GM18511 (cell line): ENCODE results near the gene PRKCE.

Source experiments
- ATAC-seq: cut with Tn5 transposase; IDR thresholded peaks from one replicate; pipeline ENCODE4 v1.9.1; 2021; ENCODE audit warnings: mild to moderate bottlenecking, moderate library complexity; ENCODE audit not compliant: unreplicated experiment

The PRKCE gene

DNA sequence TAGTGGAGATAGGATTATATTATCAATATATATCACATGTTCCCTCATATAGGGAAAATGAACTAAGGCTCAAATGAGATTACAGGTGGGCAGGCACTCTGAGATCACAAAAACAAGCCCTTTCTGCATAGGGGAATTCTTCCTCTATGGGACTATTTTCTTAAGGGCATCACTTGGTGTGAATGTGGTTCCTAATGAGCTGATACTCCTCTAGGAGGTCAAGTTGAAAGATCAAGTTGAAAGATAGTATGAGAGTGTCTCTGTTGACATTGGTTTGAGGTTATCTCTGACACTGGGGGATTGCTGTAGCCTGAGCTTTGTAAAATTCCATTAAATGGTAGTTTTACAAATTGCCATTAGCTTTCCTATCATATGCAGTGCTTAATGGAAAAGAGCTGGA, 270.4 kb downstream of the PRKCE start:
- no peak for ATAC-seq

DNA sequence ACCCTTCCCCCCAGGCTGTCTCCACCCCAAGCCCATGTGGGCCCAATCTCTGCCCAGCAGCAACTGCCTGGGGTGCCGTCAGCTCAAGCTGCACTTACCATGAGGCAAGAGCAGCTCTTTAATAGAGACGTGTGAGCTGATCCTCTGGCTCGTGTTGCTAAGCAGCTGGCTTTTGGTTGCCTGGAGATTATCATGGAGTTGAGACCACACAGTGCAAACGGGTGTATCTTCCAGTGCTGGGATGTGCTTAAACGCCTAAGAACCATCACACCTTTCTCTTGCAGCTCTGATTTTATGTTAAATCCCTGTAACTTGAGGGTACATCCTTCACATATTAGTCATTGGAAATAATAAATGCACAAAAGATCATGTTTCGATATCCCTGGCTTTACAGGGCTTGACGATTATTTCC, 271.1 kb downstream of the PRKCE start:
- no peak for ATAC-seq

DNA sequence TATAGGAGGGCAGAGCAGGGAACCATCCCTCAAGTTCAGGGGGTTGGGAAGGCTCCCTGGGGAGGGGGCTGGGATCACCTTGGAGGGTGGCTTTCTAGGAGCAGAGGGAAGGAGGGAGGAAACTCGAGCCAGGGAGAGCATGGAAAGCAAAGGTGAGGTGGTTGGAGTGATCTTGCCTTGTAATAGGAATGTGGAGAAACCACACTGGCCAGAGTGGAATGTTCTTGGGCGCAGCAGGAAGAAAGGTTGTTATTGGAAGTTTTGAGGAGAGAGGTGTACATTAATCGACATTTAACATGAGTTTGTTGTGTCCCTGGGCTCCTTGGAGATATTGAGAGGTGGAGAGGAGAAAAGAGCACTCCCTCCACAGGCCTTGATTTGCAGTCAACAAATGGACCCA, 272.2 kb downstream of the PRKCE start:
- ATAC-seq: no peak

DNA sequence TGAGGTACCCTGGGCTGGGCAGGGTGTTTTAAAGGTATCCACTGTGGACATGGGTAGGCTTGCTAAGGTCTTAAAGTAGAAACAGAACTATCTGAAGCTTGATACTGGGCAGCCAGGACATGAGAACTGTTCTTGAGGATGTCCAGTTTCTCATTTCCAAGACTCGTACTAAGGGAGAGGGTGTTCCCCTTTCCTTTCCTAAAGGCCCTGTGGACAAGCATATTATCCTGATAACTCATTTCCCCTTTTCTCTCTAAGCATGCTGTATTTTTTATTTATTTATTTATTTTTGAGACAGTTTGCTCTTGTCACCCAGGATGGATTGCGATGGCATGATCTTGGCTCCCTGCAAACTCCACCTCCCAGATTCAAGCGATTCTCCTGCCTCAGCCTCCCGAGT, 273.6 kb downstream of the PRKCE start:
- no peak for ATAC-seq

DNA sequence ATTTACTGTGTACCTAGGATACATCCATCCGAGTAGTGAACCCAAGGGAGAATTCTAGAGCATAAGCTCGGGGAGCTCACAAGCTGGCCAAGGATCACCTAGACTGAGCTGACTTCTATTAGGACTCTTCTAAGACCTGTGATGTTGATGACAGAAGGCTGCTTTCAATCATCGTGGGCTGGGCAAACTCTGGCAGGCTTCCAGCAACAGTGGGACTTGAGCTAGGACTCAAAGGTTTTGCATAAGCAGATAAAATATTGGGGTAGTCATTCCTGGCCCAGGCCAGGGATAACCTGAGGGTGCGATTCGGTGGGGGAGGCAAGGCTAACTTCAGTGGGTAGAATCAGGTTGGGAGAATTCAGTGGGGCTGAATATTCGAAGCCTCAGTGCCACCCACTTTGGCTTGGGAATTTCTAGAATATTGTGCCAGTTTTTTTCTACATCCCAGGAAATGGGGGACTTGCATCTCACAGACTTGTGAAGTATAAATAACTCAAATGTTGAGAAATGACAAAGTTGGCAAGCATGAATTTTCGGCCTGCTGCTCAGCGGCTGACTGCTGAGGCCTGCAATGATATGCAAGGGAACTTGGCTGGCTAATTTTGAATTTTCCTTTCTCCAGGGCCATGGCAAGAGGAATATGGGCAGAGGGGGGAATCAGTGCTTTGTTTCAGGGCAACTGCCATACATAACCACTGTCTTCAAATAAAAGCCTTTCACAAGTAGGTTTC, 274.3 kb downstream of the PRKCE start:
- no peak for ATAC-seq

DNA sequence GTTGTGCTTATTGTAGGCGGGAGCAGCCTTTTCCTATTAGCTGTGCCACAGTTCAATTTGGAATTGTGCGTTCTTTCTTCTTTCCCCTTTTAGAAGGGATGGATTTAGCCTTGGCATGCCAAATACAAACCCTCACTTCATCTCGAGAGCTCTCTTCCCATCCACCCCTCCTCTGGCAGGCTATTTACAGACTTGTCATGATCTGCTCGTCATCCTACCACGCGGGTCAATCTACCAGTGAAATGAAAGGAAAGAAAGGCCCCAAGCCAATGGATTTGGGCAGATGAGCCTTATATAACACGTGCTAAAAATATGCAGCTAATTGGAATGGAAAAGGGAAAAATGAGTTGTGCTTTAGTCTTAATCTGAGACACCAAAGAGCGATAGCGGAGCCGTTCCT, 277.5 kb downstream of the PRKCE start:
- ATAC-seq: no peak

DNA sequence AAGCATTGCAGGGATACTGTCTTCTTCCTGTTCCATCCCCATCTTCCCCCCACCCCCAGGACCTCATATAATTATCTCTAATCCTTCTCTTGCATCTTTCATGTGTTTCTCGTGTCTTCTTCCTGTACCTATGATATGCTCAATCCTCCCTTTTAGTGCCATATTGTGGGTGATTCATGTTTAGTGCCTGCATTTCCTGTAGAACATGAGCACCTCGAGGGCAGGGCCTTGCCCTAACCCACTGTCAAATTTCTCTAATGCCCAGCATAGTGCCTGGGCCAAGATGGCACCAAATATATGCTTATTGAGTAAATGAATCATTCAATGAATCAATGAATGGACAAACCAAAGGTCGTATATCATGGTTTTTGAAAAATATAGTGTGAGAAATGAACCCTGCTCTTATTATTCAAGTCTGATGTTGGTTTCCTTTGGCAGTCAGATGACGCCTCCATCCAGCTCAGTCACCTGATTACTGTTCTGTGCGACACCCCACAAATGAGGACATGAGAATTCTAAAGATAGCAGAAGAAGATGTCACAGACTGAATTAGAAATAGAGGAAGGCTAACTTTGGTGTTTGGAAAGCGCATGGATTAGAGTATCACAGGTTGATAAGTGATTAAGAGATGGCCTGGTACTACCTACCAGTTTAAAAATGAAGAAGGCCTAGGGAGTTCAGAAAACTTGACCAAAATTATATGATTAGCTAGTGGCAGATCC, 278.4 kb downstream of the PRKCE start:
- ATAC-seq: no peak

DNA sequence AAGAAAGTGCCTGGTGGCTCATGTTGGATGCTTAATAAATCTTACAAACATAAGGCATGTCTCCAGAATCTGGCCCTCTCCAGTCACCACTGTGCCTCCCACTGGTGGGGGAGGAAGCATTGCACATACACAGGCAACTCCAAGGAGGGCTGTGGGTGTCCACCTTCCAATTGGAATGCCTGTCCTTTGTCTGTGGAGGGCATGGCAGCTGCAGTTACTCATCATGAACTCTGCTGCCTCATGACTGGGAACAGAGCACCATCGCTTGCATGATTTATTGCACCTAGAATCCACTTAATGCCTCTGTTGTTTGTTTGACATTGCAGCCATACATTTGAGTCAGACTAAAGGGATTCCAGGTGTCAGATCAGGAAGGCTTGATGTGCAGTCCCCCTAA, 278.9 kb downstream of the PRKCE start:
- no peak for ATAC-seq

DNA sequence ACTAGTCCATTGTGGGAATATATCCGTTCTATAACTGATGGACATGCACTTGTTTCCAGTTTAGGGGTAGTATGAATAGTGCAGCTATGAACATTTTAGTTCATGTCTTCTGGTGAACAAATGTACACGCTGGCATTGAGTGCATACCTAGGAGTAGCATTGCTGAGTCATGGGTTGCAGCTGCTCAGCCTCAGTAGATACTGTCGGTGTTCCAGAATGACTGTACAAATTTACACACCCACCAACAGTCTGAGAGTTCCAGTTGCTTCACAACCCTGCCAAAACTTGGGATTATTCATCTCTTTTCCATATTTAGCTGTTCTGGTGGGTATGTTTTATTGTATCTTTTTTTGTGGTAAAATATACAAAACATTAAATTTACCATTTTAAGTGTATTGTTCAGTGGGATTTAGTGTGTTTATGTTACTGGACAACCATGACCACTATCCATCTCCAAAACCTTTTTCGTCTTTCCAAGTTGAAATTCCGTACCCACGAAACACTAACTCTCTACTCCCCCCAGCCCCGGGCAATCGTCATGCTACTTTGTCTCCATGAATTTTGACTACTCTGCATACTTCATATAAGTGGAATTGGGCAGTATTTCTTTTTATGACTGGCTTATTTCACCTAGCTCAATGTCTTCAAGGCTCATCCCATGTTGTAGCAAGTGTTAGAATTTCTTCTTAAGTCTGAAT, 281.0 kb downstream of the PRKCE start:
- ATAC-seq: no peak

DNA sequence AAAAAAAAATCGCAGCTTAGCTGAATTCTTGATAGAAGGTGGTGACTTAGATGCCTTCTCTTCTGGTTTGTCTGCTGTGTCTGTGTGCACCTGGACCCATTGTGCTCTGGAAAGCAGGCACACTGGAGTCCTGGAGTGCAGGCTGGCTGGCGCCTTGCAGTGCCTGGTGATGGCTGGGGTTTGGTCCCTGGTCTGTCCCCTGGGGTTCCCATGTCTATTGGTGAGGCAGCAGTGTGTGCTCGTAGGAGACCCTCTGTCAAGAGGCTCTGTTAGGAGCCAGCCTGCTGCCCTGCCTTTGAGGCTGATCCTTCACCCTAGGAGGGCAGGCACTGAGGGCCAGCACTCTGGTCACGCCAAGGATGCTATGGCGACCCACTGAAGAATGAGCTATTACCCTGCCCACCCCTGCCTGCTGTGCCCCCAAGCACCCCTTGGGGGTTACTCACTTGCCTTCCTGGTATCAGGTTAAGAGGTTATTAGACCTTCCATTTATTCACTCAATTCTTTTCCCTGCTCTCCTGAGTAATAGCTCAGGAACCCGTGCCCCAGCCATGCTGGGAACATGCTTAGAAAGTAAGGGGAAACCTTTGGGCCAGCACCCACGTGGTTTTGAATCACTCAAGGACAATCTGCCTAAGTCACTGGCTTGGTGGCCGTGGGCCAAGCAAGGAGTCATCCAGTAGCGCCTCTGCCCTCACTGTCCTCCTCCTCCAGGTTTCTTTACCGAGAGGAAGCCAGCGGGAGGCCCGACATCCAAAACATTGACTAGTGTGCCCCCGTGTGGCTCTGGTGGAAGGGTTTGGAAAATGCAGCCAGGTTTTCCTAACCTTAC, 284.5 kb downstream of the PRKCE start:
- peak; percentile 66 for ATAC-seq

DNA sequence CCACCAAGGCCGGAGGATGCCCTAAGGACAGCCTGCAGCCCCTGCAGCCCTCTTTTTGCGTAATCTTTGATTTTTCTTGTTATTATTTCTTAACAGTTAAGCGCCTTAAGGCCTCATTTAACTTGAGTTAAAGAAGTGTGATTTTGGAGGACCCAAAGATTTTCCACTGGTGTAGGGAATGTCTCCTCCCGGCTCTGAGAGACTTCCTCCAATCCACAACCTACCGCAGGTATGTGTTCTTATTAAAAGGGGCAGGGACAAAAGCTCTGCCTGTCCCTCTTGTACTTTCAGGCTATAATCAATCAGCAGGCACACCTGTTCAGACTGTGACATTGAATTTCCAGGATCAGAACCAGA, 285.1 kb downstream of the PRKCE start:
- no peak for ATAC-seq

DNA sequence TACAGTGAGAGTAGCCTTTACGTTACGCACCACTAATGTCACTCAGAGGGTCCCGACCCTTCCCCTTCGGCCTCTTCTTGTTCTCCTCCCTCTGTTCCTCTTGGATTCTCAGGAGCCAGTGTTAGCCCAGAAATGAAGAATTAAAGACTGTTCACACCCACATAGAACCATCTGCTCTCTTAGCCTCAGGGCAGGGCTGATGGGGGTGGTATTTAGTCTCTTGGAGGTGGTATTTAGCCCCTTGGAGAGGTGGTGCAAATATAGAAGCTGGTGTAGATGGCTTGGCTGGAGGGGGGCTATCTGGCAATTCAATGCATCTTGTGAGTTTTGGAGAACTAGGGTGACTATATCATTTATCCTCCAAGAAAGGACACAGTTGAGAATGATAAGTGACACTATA, 286.5 kb downstream of the PRKCE start:
- ATAC-seq: no peak

DNA sequence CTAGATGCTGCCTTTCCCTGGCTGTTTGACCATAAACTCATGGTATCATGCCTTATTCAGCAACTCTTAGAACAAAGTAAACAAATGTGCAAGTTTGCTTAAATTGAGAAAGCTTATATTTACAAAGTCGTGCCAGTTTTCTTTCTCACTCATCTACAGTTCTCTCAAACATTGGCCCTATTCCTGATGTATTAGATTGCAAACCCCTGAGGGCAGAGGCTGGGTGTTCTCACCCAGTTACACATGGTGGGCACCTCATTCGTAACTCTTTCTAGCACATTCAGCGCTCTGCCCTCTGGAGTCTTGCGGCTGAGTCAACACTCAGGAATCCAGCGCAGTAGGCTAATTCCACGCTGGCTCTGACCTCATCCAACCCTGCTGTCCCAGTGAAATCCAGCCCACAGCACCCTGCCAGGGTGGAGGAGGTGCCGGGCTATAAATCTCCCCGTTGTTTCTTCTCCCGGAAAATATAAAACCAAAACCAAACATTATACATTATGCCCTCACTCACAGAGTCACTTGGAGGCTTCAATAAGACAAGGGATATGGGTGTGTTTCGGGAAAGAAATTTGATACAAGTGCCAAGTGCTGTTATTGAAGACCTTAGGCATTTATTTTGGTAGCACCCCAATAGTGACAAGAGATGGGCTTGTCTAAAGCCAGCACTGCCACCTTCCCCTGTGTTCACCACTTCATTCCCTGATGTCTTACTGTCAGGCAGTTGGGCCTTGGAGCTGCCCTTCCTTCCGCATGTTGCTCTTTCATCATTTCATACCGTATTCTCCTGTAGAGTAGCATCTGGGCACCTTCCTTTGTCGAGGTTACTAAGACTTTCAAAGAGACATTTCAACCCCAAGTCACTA, 287.4 kb downstream of the PRKCE start:
- ATAC-seq: no peak

DNA sequence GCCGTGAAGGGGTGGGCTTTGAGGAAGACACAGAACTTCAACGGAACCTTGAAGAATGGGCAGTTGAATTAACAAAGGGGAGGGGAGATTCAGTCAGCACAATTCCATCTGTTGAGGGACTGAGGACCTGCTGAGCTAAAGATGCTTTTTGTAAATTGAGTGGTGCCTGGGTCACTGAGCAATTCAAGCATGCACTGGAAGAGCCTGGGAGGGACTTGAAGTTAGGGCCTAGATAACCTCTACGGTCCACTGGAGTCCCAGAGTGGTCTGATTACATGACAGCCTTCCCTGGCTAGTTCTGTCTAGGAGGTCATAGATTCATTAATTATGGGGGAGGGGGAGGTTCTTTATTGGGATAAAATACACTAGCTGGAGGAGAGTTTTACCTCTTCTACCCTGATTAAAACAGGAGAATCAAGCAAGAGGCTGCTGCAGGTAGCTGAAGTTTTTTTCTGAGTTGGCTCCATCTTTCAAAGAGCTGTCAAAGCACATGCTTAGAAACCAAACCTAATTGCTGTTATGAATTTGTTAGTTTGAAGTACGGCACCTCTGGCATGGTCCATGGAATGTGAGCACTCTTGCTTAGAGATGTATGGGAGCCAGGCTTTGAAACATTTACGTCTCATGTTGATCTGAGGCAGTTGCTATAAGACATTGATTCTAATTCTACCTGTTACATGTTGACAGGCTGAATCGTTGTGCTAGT, 290.2 kb downstream of the PRKCE start:
- no peak for ATAC-seq

DNA sequence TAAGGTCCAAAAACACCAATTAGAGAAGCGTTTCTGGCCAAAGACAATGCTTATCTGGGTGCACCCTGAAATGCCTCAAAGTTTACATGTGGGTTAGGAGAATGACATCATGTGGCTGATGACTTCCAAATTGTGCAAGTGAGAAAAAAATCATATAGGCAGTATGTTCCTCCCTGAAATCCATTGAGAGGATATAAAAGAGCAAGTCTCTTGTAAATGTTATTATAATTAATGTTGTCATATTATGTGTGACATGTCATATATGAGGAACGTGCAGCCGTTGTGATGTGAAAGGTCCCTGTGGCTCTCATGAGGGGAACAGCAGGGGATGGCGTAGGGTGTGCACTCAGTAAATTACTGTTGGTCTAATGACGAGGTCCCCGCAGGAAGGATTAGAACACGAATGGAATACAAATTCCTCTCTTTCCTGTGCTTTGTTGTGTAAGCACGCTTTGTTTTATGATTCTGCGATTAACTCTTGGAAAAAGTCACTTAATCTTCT, 290.8 kb downstream of the PRKCE start:
- ATAC-seq: no peak

DNA sequence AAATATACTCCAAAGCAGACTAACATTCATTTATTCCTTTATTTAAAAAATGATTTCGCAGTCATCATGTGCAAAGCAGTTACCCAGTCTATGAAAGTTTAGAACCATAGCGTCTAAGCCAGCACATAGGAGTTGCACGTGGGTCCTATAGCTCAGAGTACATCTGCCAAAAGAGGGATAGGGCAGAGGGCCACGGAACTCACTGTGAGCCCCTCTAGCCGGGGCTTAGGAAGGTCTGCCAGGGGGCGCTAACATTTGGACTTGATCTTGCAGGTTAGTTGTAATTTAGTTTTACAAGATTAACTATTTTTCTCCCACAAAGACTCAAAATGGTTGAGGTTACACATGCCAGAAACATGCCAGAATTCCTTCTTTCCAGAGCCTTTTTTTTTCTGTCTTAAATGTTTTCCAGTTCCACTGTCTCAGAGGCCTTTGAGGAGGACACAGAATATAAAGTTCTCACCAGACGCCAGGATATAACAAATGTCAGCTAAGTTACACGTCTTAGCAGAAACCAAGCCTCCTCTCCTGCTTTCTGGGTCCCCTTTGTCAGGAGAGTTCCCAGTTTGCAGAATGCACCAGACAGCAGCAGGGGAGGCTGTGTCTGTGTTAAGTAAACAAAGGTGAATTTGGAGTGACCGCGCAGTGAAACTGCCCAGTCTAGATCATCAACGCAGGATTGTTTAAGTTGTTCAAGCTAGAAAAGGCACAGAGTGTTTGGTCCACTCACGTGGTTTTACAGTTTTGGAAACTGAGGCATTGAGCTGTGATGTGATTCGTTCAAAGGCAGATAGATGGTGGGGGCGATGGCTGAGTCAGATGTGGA, 292.0 kb downstream of the PRKCE start:
- ATAC-seq: no peak

DNA sequence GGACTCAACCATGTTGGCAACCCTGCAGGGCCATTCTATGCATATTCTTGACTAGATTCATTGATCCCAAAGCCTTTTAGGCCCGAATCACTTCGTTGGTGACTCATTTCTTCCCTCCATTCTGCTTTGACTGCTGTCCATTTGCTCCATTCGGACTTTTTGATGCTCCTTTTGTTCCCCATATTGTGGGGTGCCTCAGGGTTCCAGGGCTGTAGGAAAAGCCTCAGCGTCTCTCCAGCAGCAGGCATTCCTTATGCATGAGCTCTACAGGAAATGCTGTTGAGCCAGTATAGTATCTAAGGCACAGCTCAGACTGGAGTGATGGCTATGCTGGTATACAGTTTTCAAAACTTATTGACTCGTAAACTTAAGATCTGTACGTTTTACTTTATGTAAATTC, 292.6 kb downstream of the PRKCE start:
- ATAC-seq: no peak

DNA sequence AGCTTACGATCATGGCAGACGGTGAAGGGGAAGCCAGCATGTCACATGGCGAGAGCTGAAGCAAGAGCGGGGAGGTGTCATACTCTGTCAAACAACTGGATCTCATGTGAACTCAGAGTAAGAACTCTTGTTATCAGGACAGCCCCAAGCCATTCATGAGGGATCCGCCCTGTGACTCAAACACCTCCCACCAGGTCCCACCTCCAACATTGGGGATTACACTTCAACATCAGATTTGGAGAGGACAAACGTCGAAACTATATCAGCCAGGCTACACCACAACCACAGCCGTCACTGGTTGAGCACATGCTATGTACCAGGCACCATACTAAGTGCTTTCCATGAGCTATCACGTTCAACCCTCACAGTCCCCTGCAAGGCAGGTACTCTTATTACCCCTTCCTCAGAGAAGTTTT, 293.8 kb downstream of the PRKCE start:
- no peak for ATAC-seq

DNA sequence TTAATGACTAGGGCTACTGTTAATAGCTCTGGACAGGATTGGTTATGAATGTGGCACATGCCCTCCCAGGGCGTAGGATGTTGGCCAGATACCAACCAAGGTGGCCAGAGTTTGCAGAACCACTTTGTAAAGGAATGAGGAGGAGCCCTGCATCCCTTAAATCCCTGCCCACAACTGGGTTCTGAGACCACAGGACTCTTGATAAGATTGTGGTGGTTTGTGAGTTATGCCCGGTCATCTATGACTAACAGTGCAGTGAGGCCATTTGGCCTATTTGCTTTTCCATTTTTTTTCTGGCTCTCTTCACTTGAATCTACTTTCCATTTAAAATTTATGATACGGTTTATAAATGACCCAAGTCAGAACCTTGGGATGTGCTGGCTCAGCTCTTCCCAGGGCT, 294.5 kb downstream of the PRKCE start:
- no peak for ATAC-seq
